ENCODE data around the gene TCEAL4.

DNA sequence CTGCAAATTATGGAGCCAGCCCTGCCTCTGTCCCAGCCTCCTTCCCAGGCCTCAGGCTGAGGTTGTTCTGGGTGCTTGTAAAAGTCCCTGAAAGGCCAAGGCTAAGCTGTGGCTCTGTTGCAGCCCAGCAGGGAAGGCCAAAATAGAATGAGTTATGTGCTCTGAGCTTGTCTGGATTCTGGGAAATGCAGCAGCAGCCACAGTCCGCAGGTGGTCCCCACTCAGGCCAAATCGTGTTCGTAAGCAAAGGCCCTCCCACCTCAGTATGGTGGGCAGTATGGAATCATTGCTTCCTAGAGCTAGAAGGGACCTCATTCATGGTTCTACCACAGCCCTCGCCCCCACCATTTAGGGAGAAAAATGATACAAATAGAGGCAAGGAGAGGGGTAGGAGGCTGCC, 38.8 kb downstream of the TCEAL4 start:
- TF ChIP-seq CTCF (IDR thresholded peaks at IDR 0.05) = no peak
- no peak for TF ChIP-seq POLR2A (IDR thresholded peaks at IDR 0.05)

All from uterus (tissue), 2 donors.